ENCODE data around the gene RNF40. TPM values are rescaled to one million over a fixed set of nuclear protein-coding genes. Genes with fewer than 3 reads are reported as not detected.

Gene RNF40
- total and polyA plus RNA-seq, 2 donors (not counting 1 experiment from before 2014, with no cell fraction given), result 42.0 to 56.8 TPM

- no peak for DNase-seq (ENCODE audit: low read depth in 2 of 2)
- Histone ChIP-seq H2AFZ (ENCODE audit: low read length) (no peak overlapping the region), H3K4me2 (ENCODE audit: extremely low read depth, insufficient read depth, low read length) (no peak overlapping the region), H3K79me2 (ENCODE audit: control insufficient read depth, insufficient read depth, low read length) (peaks cover 7% of the 10 kb centered on the region), H3K27me3 (ENCODE audit: control insufficient read depth, insufficient read depth, low read length) (no peaks in the 10 kb centered on the region), H3K36me3 (ENCODE audit: control insufficient read depth, insufficient read depth, low read length) (peaks cover 16% of the 10 kb centered on the region), H3K9ac (ENCODE audit: insufficient read depth, low read length) (no peak overlapping the region), H4K20me1 (ENCODE audit: control insufficient read depth, extremely low read depth, insufficient read depth, low read length) (no peaks in the 10 kb centered on the region), H3K27ac (ENCODE audit: insufficient read depth, low read length) (no peak overlapping the region), H3K9me3 (ENCODE audit: control insufficient read depth, insufficient read depth, low read depth, low read length) (no peaks in the 10 kb centered on the region), H3K4me3 (replicated peaks in 1 of 4; ENCODE audit: control extremely low read depth in 1 of 4, insufficient read depth in 1 of 4, low read depth in 3 of 4, low read length in 4 of 4) (no peak overlapping the region), H3K4me1 (ENCODE audit: control insufficient read depth, extremely low read depth, insufficient read depth, low read length) (peaks cover 7% of the 10 kb centered on the region)
- TF ChIP-seq EZH2 (IDR thresholded peaks at IDR 0.05; ENCODE audit: low read length, missing control alignments) (no peak), CTCF (conservative IDR thresholded peaks at IDR 0.05 in 1 of 2, IDR thresholded peaks at IDR 0.05 in 1 of 2; ENCODE audit: low read depth in 1 of 2, low read length in 2 of 2) (no peak)
Observed at GRCh38 chr16:30780549-30780948, 18.4 kb downstream of the RNF40 start.

- no peak overlapping the region for H3K27ac ChIP-seq (ENCODE audit: insufficient read depth, low read length)
- H2AFZ ChIP-seq (ENCODE audit: low read length), result no peak overlapping the region
- peaks cover 16% of the 10 kb centered on the region for H3K36me3 ChIP-seq (ENCODE audit: control insufficient read depth, insufficient read depth, low read length)
- no peak overlapping the region for H3K9ac ChIP-seq (ENCODE audit: insufficient read depth, low read length)
- no peaks in the 10 kb centered on the region for H3K27me3 ChIP-seq (ENCODE audit: control insufficient read depth, insufficient read depth, low read length)
- DNase-seq (ENCODE audit: low read depth in 2 of 2), result no peak
- H3K4me2 ChIP-seq (ENCODE audit: extremely low read depth, insufficient read depth, low read length), result no peak overlapping the region
- H3K79me2 ChIP-seq (ENCODE audit: control insufficient read depth, insufficient read depth, low read length), result peaks cover 20% of the 10 kb centered on the region
- no peak overlapping the region for H3K4me3 ChIP-seq (replicated peaks in 1 of 4; ENCODE audit: control extremely low read depth in 1 of 4, insufficient read depth in 1 of 4, low read depth in 3 of 4, low read length in 4 of 4)
- no peaks in the 10 kb centered on the region for H4K20me1 ChIP-seq (ENCODE audit: control insufficient read depth, extremely low read depth, insufficient read depth, low read length)
- peaks cover 13% of the 10 kb centered on the region for H3K4me1 ChIP-seq (ENCODE audit: control insufficient read depth, extremely low read depth, insufficient read depth, low read length)
- no peak for TF ChIP-seq EZH2 (IDR thresholded peaks at IDR 0.05; ENCODE audit: low read length, missing control alignments)
- TF ChIP-seq CTCF (conservative IDR thresholded peaks at IDR 0.05 in 1 of 2, IDR thresholded peaks at IDR 0.05 in 1 of 2; ENCODE audit: low read depth in 1 of 2, low read length in 2 of 2), result no peak
- H3K9me3 ChIP-seq (ENCODE audit: control insufficient read depth, insufficient read depth, low read depth, low read length), result no peaks in the 10 kb centered on the region
Observed at GRCh38 chr16:30782486-30783279, 20.6 kb downstream of the RNF40 start.

- peaks cover 10% of the 10 kb centered on the region for H3K4me1 ChIP-seq (ENCODE audit: control insufficient read depth, extremely low read depth, insufficient read depth, low read length)
- no peak overlapping the region for H3K4me2 ChIP-seq (ENCODE audit: extremely low read depth, insufficient read depth, low read length)
- peaks cover 16% of the 10 kb centered on the region for H3K36me3 ChIP-seq (ENCODE audit: control insufficient read depth, insufficient read depth, low read length)
- no peaks in the 10 kb centered on the region for H4K20me1 ChIP-seq (ENCODE audit: control insufficient read depth, extremely low read depth, insufficient read depth, low read length)
- TF ChIP-seq EZH2 (IDR thresholded peaks at IDR 0.05; ENCODE audit: low read length, missing control alignments) (no peak), CTCF (conservative IDR thresholded peaks at IDR 0.05 in 1 of 2, IDR thresholded peaks at IDR 0.05 in 1 of 2; ENCODE audit: low read depth in 1 of 2, low read length in 2 of 2) (no peak)
- no peaks in the 10 kb centered on the region for H3K9me3 ChIP-seq (ENCODE audit: control insufficient read depth, insufficient read depth, low read depth, low read length)
- peaks cover 20% of the 10 kb centered on the region for H3K79me2 ChIP-seq (ENCODE audit: control insufficient read depth, insufficient read depth, low read length)
- H2AFZ ChIP-seq (ENCODE audit: low read length), result no peak overlapping the region
- H3K4me3 ChIP-seq (replicated peaks in 1 of 4; ENCODE audit: control extremely low read depth in 1 of 4, insufficient read depth in 1 of 4, low read depth in 3 of 4, low read length in 4 of 4), result no peak overlapping the region
- no peak overlapping the region for H3K27ac ChIP-seq (ENCODE audit: insufficient read depth, low read length)
- no peaks in the 10 kb centered on the region for H3K27me3 ChIP-seq (ENCODE audit: control insufficient read depth, insufficient read depth, low read length)
- no peak overlapping the region for H3K9ac ChIP-seq (ENCODE audit: insufficient read depth, low read length)
- DNase-seq (ENCODE audit: low read depth in 2 of 2), result no peak
Observed at GRCh38 chr16:30783280-30784109, 21.4 kb downstream of the RNF40 start.
